GM21529 (cell line): Measurements from ENCODE around the gene ZNF41.
"Not testable (repeated sequence)": the region's sequence is repeated elsewhere in the genome, so short reads cannot be mapped to it uniquely, and the experiment has no call there.

Source experiments
- ATAC-seq: cut with Tn5 transposase; IDR thresholded peaks from one replicate; pipeline ENCODE4 v1.9.1; 2021; ENCODE audit not compliant: unreplicated experiment

Gene ZNF41

GRCh38 chrX:47482512-47483305 lies at the start of gene ZNF41:
TSS of gene ZNF41 (minus strand) at chrX:47483222. CDS start at chrX:47467481, 15,741 bp downstream.
- ATAC-seq, result peak; percentile 85

- ATAC-seq, result no peak
Observed at GRCh38 chrX:47530049-47530448, 47.0 kb upstream of the ZNF41 start.

- no peak for ATAC-seq
Observed at GRCh38 chrX:47529548-47529947, 46.5 kb upstream of the ZNF41 start.

DNA sequence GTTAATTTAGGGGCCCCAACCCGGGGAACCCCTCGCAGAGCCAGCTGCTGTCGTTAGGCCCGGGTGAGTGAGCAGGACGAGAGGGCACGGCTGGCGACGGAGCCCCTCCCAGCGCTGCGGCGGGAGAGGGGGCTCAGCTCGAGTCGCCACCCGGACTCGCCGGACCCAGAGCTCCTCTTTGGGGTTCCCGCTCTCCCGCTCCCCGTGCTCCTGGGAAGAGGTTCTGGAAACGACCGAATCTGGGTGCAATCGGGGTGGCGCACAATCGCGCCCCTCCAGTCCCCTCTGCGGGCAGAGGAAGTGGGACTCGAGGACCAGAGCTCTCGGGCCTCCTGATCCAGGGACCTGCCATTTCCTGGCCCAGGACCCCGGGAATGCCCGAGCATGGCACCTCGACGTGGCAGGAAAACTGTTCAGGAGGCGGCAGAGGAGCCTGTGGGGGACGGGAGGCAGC lies 40.7 kb upstream of the ZNF41 start:
- no peak for ATAC-seq

- ATAC-seq, result peak; percentile 86
Observed at GRCh38 chrX:47523297-47523696, 40.3 kb upstream of the ZNF41 start.

- ATAC-seq, result no peak
Observed at GRCh38 chrX:47518144-47518543, 35.1 kb upstream of the ZNF41 start.

DNA sequence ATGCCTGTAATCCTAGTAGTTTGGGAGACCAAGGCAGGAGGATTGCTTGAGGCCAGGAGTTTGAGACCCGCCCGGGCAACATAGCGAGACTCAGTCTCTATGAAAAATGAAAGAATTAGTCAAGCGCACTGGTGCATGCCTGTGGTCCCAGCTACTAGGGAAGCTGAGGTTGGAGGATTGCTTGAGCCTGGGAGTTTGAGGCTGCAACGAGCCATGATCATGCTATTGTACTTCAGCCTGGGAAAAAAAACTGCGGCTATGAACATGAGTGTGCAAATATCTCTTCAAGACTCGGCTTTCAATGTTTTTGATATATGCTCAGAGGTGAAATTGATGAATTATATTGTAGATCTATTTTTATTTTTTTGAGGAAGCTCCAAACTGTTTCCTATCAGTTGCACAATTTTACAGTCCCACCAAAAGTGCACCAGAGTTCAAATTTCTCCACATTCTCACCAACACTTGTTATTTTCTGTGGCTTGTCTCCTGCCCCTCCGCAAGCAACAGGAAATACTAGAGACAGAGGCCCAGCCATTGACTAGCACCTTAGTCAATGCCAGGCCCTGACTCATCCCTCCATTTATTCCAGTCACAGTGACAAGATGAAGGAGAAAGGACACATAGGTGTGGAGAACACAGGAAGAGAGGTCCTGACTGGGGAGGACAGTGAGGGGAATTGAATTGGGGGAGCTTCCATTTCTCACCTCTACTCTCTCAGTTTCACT lies 33.1 kb upstream of the ZNF41 start:
- ATAC-seq, result no peak

DNA sequence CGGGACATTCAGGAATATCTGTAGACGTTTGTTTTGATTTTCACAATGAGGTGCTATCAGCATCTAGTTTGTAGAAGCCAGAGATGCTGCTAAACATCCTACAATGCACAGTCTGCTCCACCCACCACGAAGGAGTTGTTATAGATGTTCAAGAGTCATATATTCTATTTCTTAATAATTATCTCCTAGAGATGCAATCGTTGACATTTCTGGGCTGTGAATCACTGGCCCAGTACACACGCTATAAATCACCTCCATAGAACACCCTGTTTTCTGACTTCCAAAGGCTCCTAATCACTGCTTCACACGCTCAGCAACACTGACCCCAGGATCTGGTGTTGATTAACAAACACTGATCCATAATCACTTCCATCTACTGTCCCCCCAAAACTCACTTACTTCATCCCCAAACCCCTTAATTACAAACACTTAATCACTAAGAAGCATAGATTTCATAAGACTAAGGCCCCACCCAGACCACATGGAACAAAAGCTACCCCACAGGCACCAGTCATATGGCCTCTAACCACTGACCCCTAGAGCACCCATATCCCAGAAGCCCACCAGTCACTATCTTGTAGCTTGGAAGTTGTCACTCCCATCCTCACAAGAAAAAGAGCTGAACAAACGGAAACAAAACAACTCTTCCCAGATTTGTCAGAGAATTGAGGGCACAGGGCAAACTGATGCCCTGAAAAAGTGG lies 31.7 kb upstream of the ZNF41 start:
- ATAC-seq, result no peak

GRCh38 chrX:47513034-47513965 lies 30.3 kb upstream of the ZNF41 start:
- peak; percentile 70 for ATAC-seq

- not testable (repeated sequence) for ATAC-seq
Observed at GRCh38 chrX:47512383-47512782, 29.4 kb upstream of the ZNF41 start.

DNA sequence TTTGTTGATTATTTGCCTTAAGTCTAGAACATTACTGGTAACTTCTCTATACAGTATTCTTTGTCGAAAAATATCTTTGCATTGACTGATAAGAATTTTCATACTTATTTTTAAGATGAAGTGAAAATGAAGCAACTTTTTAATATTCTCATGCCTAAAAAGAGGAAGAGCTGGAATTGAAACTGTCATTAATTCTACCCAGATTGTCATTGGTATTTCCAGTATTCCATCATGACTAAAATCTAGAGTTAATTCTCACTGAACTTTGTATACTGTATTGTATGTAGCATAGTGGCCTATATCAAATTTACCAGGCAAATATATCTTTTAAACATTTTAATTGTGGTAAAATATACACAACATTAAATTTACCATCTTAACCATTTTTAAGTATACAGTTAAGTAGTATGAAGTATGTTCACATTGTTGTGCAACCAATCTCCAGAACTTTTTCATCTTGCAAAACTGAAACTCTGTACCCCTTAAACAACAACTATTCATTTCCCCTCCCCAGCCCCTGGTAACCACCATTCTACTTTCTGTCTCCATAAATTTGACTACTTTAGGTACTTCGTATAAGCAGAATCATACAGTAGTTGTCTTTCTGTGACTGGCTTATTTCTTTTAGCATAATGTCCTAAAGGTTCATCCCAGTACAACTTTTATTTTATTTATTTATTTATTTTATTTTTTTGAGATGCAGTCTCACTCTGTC lies 24.3 kb upstream of the ZNF41 start:
- no peak for ATAC-seq

- ATAC-seq, result no peak
Observed at GRCh38 chrX:47503151-47503550, 20.1 kb upstream of the ZNF41 start.

GRCh38 chrX:47502316-47503125 lies 19.5 kb upstream of the ZNF41 start:
- ATAC-seq, result no peak

DNA sequence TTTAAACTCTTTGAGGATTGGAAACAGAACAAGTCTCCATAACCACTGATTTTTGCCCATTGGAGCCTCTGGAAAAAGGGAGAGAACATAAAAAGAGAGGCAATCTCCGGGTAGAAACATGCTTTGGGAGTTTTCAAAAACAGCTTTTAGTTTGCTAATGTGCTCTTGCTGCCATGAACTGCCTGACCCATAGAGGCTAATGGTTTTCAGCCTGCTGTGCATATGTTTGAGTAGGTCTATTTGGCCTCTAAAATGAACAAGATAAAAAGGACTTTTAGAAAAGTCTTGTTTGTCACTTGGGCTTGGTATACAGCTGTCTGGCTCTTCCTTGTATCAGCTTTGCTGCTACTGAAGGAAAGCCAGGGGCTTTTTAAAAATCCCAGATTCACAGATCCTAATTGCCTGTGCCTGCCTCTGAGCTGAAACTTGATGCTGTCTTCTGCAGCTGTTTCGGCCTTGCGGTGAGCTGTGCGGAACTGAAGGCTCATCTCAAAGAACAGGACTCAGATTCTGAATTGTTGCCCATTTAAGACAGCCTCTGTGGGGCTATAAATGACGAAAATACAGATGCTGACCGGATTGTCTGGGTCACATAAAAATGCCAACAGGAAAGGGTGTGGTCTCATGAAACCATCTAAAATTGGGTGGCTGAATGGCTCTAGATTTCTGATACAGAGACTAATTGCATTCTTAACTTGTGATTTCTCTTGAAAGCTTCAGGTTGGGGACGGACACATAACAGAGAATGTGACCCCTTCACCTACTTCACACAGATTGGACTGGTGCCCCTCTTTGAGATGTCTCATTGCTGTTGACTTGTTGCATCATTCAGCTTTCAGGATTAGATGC lies 18.4 kb upstream of the ZNF41 start:
- ATAC-seq, result no peak

DNA sequence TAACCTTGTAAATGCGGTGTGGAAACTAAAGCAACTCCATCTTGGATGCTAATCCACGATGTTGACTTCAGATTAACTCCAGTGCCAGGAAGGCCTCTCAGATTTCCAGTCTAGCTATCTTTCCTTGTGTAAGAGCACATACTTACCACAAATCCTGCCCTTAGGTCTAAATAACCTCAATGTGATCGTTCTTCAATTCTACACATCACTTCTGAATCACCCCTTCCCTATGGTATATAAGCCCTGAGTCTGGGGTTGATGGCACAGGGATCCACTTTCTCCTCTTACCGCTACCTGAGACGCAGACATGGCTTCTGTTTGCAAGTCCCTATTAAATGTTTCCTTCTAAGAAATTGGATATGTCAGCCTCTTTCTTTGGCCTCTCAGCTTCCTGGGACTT lies 17.5 kb upstream of the ZNF41 start:
- ATAC-seq, result no peak

- no peak for ATAC-seq
Observed at GRCh38 chrX:47499293-47499692, 16.3 kb upstream of the ZNF41 start.

- no peak for ATAC-seq
Observed at GRCh38 chrX:47498411-47498810, 15.4 kb upstream of the ZNF41 start.

- no peak for ATAC-seq
Observed at GRCh38 chrX:47497271-47497888, 14.4 kb upstream of the ZNF41 start.
